ENCODE results near the gene BTBD10.

The BTBD10 gene

GRCh38 chr11:13462901-13463778, at the start of gene BTBD10:
Gene BTBD10, minus strand, starts transcription at chr11:13463222. Its CDS starts 18,098 bp downstream, at chr11:13445124.
- peak within 1 kb of the TSS; percentile 75 for H3K4me3 ChIP-seq (ENCODE audit: low read depth, low read length)
- DNase-seq (ENCODE audit: low read depth): peak; percentile 78
- TF ChIP-seq, protein P1, sequence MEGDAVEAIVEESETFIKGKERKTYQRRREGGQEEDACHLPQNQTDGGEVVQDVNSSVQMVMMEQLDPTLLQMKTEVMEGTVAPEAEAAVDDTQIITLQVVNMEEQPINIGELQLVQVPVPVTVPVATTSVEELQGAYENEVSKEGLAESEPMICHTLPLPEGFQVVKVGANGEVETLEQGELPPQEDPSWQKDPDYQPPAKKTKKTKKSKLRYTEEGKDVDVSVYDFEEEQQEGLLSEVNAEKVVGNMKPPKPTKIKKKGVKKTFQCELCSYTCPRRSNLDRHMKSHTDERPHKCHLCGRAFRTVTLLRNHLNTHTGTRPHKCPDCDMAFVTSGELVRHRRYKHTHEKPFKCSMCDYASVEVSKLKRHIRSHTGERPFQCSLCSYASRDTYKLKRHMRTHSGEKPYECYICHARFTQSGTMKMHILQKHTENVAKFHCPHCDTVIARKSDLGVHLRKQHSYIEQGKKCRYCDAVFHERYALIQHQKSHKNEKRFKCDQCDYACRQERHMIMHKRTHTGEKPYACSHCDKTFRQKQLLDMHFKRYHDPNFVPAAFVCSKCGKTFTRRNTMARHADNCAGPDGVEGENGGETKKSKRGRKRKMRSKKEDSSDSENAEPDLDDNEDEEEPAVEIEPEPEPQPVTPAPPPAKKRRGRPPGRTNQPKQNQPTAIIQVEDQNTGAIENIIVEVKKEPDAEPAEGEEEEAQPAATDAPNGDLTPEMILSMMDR (IDR thresholded peaks at IDR 0.05; ENCODE audit: control insufficient read depth, extremely low read depth, insufficient read depth): no peak

DNA sequence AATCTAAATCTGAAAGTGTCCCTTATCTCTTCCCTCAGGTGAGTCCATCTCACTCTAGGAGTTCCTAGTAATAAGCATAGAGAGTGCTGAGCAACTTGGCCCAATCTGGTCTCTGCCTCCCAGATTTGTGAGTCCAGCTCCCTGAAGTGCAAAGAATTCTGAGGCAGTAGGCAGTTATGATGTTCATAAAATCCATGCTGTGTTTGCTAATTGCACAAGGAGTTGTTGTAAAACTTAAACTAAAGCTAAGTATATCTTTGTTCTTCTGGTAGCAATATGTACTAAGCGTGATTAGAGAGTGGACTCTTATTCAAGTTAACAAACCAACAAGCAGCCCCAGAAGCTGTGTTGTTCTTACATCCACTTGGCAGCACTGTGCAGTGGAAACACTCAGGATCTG, 40.4 kb upstream of the BTBD10 start:
- no peak for DNase-seq (ENCODE audit: low read depth)
- TF ChIP-seq, protein P1 (IDR thresholded peaks at IDR 0.05; ENCODE audit: control insufficient read depth, extremely low read depth, insufficient read depth): no peak
- H3K4me3 ChIP-seq (ENCODE audit: low read depth, low read length): no peak overlapping the region

- TF ChIP-seq, protein P1 (IDR thresholded peaks at IDR 0.05; ENCODE audit: control insufficient read depth, extremely low read depth, insufficient read depth): no peak
- no peak overlapping the region for H3K4me3 ChIP-seq (ENCODE audit: low read depth, low read length)
- no peak for DNase-seq (ENCODE audit: low read depth)
Measured at GRCh38 chr11:13502492-13502891, 39.5 kb upstream of the BTBD10 start.

- DNase-seq (ENCODE audit: low read depth): no peak
- TF ChIP-seq, protein P1 (IDR thresholded peaks at IDR 0.05; ENCODE audit: control insufficient read depth, extremely low read depth, insufficient read depth): no peak
- no peak within 1 kb of the TSS for H3K4me3 ChIP-seq (ENCODE audit: low read depth, low read length)
Measured at GRCh38 chr11:13495929-13496328, 32.9 kb upstream of the BTBD10 start, which contains the start of gene PTH. Gene PTH, minus strand, starts transcription at chr11:13495997. Its CDS starts 3,142 bp downstream, at chr11:13492855.

- no peak overlapping the region for H3K4me3 ChIP-seq (ENCODE audit: low read depth, low read length)
- TF ChIP-seq, protein P1 (IDR thresholded peaks at IDR 0.05; ENCODE audit: control insufficient read depth, extremely low read depth, insufficient read depth): no peak
- DNase-seq (ENCODE audit: low read depth): no peak
Measured at GRCh38 chr11:13494051-13494450, 31.0 kb upstream of the BTBD10 start.

GRCh38 chr11:13487661-13488030, 24.6 kb upstream of the BTBD10 start:
- DNase-seq (ENCODE audit: low read depth): no peak
- TF ChIP-seq, protein P1 (IDR thresholded peaks at IDR 0.05; ENCODE audit: control insufficient read depth, extremely low read depth, insufficient read depth): peak; percentile 27
- H3K4me3 ChIP-seq (ENCODE audit: low read depth, low read length): no peak overlapping the region
